Measurements from ENCODE around the gene MCM8. TPM values are rescaled to one million over a fixed set of nuclear protein-coding genes. Genes with fewer than 3 reads are reported as not detected.
A peak's percentile ranks its signal among the peaks of the same experiment; 100 is the strongest.

Gene MCM8
- total RNA-seq, 1 donor from 2014 or later: 0.96 TPM

- TF ChIP-seq, protein P1, sequence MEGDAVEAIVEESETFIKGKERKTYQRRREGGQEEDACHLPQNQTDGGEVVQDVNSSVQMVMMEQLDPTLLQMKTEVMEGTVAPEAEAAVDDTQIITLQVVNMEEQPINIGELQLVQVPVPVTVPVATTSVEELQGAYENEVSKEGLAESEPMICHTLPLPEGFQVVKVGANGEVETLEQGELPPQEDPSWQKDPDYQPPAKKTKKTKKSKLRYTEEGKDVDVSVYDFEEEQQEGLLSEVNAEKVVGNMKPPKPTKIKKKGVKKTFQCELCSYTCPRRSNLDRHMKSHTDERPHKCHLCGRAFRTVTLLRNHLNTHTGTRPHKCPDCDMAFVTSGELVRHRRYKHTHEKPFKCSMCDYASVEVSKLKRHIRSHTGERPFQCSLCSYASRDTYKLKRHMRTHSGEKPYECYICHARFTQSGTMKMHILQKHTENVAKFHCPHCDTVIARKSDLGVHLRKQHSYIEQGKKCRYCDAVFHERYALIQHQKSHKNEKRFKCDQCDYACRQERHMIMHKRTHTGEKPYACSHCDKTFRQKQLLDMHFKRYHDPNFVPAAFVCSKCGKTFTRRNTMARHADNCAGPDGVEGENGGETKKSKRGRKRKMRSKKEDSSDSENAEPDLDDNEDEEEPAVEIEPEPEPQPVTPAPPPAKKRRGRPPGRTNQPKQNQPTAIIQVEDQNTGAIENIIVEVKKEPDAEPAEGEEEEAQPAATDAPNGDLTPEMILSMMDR (IDR thresholded peaks at IDR 0.05): no peak
- Histone ChIP-seq H3K9me3 (no peaks in the 10 kb centered on the region), H3K4me3 (no peak overlapping the region), H3K27ac (no peak overlapping the region), H3K4me1 (no peaks in the 10 kb centered on the region), H3K27me3 (no peaks in the 10 kb centered on the region), H3K36me3 (no peaks in the 10 kb centered on the region)
- DNase-seq (ENCODE audit: low spot score in 2 of 2): no peak
- intact Hi-C loops (cut with DNase I): no loop called here
Measured at GRCh38 chr20:6000871-6001270, 50.4 kb downstream of the MCM8 start.

DNA sequence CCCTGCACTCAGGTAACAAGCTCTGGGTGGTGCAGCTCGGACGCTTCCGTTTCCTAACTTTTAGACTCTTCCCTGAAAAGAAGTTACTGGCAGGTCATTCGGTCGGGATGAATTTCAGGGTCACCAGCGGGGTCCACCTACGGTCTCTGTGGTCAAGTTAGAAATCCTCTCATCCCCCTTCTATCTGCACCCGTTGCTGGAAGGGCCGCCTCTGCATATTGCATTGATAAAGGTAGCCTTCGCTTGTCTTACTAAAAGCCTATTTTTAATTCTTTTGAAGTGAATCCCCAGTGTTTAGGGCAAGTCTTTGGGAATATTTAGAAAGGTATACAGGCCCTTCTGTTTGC lies 56.1 kb downstream of the MCM8 start:
- H3K36me3 ChIP-seq: peaks cover 18 to 19% of the 10 kb centered on the region in 2 donors
- DNase-seq (ENCODE audit: low spot score in 2 of 2): no peak
- H3K27ac ChIP-seq: peak overlapping the region; percentile 76 to 87
- H3K4me1 ChIP-seq: peaks cover 5 to 6% of the 10 kb centered on the region in 2 donors
- TF ChIP-seq, protein P1 (IDR thresholded peaks at IDR 0.05): no peak
- intact Hi-C loops (cut with DNase I): no loop called here
- no peaks in the 10 kb centered on the region for H3K9me3 ChIP-seq
- peak overlapping the region; percentile 81 to 99 for H3K4me3 ChIP-seq
- no peaks in the 10 kb centered on the region for H3K27me3 ChIP-seq

GRCh38 chr20:6007094-6007528 lies 56.7 kb downstream of the MCM8 start:
- TF ChIP-seq, protein P1 (IDR thresholded peaks at IDR 0.05): no peak
- peak overlapping the region; percentile 81 to 99 for H3K4me3 ChIP-seq
- H3K9me3 ChIP-seq: no peaks in the 10 kb centered on the region
- no peak overlapping the region for H3K27ac ChIP-seq
- H3K4me1 ChIP-seq: peaks cover 5 to 6% of the 10 kb centered on the region in 2 donors
- intact Hi-C loops (cut with DNase I): no loop called here
- DNase-seq (ENCODE audit: low spot score in 2 of 2): no peak
- H3K27me3 ChIP-seq: no peaks in the 10 kb centered on the region
- peaks cover 24% of the 10 kb centered on the region in 2 donors for H3K36me3 ChIP-seq

DNA sequence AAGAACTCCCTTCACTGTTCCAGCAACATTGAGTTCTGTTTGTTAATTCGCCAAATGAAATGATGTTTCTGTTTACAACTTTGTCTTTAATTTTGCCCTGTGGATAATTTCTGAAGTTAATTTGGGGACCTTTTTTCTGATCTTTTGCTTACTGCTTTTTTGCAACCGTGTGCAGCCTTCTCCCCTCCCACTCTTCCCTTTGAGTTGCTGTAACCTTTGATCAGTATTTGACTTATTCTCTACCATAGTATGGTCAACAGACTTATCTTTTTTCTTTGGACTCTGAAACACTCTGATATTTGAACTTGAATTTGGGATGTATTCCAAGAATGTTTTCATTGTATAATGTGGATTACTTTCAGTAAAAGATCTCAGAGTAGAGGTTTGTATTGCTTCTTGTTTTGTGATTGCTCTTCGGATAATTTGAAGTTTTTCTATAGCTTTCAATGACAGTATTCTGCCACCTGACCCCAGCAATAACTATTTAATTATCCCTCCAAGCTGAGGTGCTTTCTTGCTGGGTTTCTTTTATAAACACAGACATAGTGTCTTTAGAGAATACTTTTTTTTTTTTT lies 57.2 kb downstream of the MCM8 start:
- H3K4me3 ChIP-seq: peak overlapping the region; percentile 81 to 99
- no peaks in the 10 kb centered on the region for H3K27me3 ChIP-seq
- H3K9me3 ChIP-seq: no peaks in the 10 kb centered on the region
- peak overlapping the region in 1 of 2 donors; percentile 15 for H3K27ac ChIP-seq
- H3K36me3 ChIP-seq: peaks cover 25 to 28% of the 10 kb centered on the region in 2 donors
- peaks cover 5 to 6% of the 10 kb centered on the region in 2 donors for H3K4me1 ChIP-seq
- no peak for DNase-seq (ENCODE audit: low spot score in 2 of 2)
- TF ChIP-seq, protein P1 (IDR thresholded peaks at IDR 0.05): no peak
- intact Hi-C loops (cut with DNase I): no loop called here

GRCh38 chr20:6008254-6008653 lies 57.8 kb downstream of the MCM8 start:
- peak overlapping the region; percentile 81 to 99 for H3K4me3 ChIP-seq
- H3K36me3 ChIP-seq: peaks cover 25 to 28% of the 10 kb centered on the region in 2 donors
- TF ChIP-seq, protein P1 (IDR thresholded peaks at IDR 0.05): no peak
- H3K27ac ChIP-seq: peak overlapping the region in 1 of 2 donors; percentile 15
- H3K4me1 ChIP-seq: peaks cover 5 to 6% of the 10 kb centered on the region in 2 donors
- H3K9me3 ChIP-seq: no peaks in the 10 kb centered on the region
- peak; percentile 15 to 83 for DNase-seq (ENCODE audit: low spot score in 2 of 2)
- intact Hi-C loops (cut with DNase I): no loop called here
- H3K27me3 ChIP-seq: no peaks in the 10 kb centered on the region

Data from ascending aorta (tissue), 2 donors.